ENCODE measurements around the gene GLYATL1B. TPM values are rescaled to one million over a fixed set of nuclear protein-coding genes. Genes with fewer than 3 reads are reported as not detected.
"Not testable (repeated sequence)": the region's sequence is repeated elsewhere in the genome, so short reads cannot be mapped to it uniquely, and the experiment has no call there.

GLYATL1B gene
- total RNA-seq, 1 donor from 2014 or later: not detected

- Mint-ChIP-seq H3K4me3 (peak overlapping the region; percentile 79), H3K27me3 (ENCODE audit: low read depth) (peaks cover 43% of the 10 kb centered on the region), H3K4me1 (peaks cover 22% of the 10 kb centered on the region), H3K36me3 (ENCODE audit: low read depth) (peaks cover 11% of the 10 kb centered on the region), H3K9me3 (peaks cover 7% of the 10 kb centered on the region), H3K27ac (ENCODE audit: unreplicated experiment) (no peak overlapping the region)
- DNase-seq (ENCODE audit: low read depth, low spot score): peak; percentile 53
- peak; percentile 52 for TF ChIP-seq CTCF (conservative IDR thresholded peaks at IDR 0.05)
These were observed 16.2 kb downstream of the GLYATL1B start for GRCh38 chr11:59102259-59102765.

DNA sequence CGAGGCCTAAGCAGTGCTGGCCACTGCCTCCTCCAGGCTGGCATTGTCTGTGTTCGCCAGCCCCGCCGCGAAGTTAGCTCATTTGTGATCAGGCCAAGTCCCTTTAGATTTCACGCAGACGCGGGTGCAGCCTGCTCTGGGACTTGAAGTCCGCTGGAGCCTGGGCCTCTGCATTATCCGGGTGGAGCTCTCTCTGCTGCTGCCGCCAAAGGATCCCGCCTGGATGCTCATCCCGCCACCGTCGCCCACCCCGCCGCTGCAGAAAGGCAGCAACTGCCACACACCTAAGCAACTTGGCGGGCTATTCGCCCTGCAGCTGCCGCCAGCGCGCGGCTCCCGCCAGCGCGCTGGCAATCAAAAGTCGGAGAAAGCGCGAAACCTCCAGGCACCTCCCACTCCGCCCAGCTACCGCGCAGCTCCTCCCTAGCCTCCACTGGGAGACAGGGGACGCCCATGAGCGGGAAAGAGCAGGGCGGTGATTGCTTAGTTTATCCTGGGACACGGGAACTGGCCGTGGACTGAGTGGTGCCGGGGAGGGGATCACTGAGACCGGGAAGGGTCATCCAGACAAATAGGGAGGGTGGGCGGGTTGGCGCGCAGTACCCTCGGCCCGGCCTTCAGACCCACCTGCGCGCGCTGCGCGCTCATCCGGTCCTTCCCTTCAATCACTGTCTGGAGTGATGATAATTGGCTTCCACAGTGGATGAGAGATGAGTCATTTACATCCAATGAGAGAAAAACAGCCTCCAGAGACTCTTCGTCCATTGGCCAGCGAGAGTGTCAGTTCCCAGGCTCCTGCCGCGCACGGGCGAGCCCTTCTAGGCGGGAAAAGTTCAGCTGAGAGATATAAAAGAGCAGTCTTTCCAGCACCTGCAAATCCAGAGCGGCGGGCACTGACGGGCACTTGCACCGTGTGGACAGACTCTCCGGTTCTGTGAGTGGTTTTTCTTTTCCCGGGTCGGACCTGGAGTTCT is 20.5 kb downstream of the GLYATL1B start, which contains the start of gene FAM111B:
TSS of gene FAM111B (plus strand) at position 875 of the 974 bp plus-strand sequence. CDS start 2,389 bp downstream, outside the sequence.
- Mint-ChIP-seq H3K4me1 (peaks cover 53% of the 10 kb centered on the region), H3K4me3 (peak within 1 kb of the TSS; percentile 94), H3K36me3 (ENCODE audit: low read depth) (peaks cover 35% of the 10 kb centered on the region), H3K27me3 (ENCODE audit: low read depth) (peaks cover 19% of the 10 kb centered on the region), H3K27ac (ENCODE audit: unreplicated experiment) (peak within 1 kb of the TSS; percentile 81), H3K9me3 (peaks cover 7% of the 10 kb centered on the region)
- TF ChIP-seq CTCF (conservative IDR thresholded peaks at IDR 0.05): no peak
- DNase-seq (ENCODE audit: low read depth, low spot score): peak; percentile 65

DNA sequence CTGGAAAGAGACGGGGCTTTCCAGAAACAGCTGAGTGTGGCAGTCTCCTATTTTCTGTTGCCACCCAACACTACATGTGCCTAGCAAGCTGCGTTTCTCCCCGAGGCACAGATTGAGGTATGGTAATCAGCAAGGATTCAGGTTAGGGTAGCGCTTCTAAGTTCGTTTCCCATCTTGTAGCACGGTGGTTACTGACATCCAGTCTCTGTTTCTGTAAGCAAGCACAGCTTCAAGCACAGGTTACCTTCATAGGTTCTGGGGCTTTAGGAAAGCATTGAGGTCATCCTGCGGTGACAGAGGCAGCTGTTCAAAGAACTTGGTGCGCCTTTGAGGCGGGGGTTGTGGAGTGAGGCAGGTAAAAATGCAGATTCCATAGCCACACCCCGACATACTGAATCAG is 21.6 kb downstream of the GLYATL1B start:
- not testable (repeated sequence) for H3K27ac Mint-ChIP-seq (ENCODE audit: unreplicated experiment); DNase-seq (ENCODE audit: low read depth, low spot score); H3K9me3 Mint-ChIP-seq
- Mint-ChIP-seq H3K36me3 (ENCODE audit: low read depth) (peaks cover 39% of the 10 kb centered on the region), H3K27me3 (ENCODE audit: low read depth) (peaks cover 10% of the 10 kb centered on the region), H3K4me1 (peaks cover 48% of the 10 kb centered on the region), H3K4me3 (peak overlapping the region; percentile 94)

- Mint-ChIP-seq H3K9me3 (peaks cover 11% of the 10 kb centered on the region), H3K27ac (ENCODE audit: unreplicated experiment) (no peak overlapping the region), H3K4me3 (no peak overlapping the region), H3K4me1 (peaks cover 30% of the 10 kb centered on the region), H3K27me3 (ENCODE audit: low read depth) (no peaks in the 10 kb centered on the region), H3K36me3 (ENCODE audit: low read depth) (peaks cover 74% of the 10 kb centered on the region)
- no peak for DNase-seq (ENCODE audit: low read depth, low spot score)
- no peak for TF ChIP-seq CTCF (conservative IDR thresholded peaks at IDR 0.05)
These were observed 26.4 kb downstream of the GLYATL1B start for GRCh38 chr11:59112494-59112893.

DNA sequence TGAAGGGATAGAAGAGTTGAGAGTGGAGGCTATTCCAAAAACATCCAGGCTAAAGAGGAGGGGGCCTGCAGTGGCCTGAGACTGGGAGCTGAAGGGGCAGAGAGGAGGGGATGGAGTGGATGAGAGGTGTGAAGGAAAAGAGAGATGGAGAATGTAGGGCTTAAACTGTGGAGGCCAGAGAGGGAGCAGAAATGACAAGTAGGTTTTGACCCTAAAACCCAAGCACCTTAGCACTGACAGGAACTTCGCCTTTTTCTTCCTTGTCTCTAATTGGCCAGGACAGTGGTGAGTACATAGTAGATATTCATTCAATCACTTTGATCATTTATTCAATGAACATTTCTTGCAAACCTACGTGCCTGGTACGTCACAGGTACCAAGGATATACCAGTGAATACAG is 28.2 kb downstream of the GLYATL1B start:
- peaks cover 19% of the 10 kb centered on the region for H3K9me3 Mint-ChIP-seq
- DNase-seq (ENCODE audit: low read depth, low spot score): no peak
- no peak overlapping the region for H3K4me3 Mint-ChIP-seq
- peak overlapping the region; percentile 77 for H3K27ac Mint-ChIP-seq (ENCODE audit: unreplicated experiment)
- TF ChIP-seq CTCF (conservative IDR thresholded peaks at IDR 0.05): no peak
- H3K4me1 Mint-ChIP-seq: peaks cover 11% of the 10 kb centered on the region
- H3K27me3 Mint-ChIP-seq (ENCODE audit: low read depth): no peaks in the 10 kb centered on the region
- H3K36me3 Mint-ChIP-seq (ENCODE audit: low read depth): peaks cover 82% of the 10 kb centered on the region

- peaks cover 23% of the 10 kb centered on the region for H3K9me3 Mint-ChIP-seq
- DNase-seq (ENCODE audit: low read depth, low spot score): no peak
- H3K27me3 Mint-ChIP-seq (ENCODE audit: low read depth): no peaks in the 10 kb centered on the region
These were observed 29.4 kb downstream of the GLYATL1B start for GRCh38 chr11:59115553-59115952.

More at GRCh38 chr11:59115553-59115952, 29.4 kb downstream of the GLYATL1B start:
- no peak for TF ChIP-seq CTCF (conservative IDR thresholded peaks at IDR 0.05)
- H3K27ac Mint-ChIP-seq (ENCODE audit: unreplicated experiment): peak overlapping the region; percentile 52
- H3K4me3 Mint-ChIP-seq: no peak overlapping the region
- peaks cover 4% of the 10 kb centered on the region for H3K4me1 Mint-ChIP-seq
- peaks cover 81% of the 10 kb centered on the region for H3K36me3 Mint-ChIP-seq (ENCODE audit: low read depth)

All from neural crest cell (in vitro differentiated cells).